Neural progenitor cell (in vitro differentiated cells): ENCODE data around the gene TRIM69. TPM values are rescaled to one million over a fixed set of nuclear protein-coding genes. Genes with fewer than 3 reads are reported as not detected.
"Not testable (repeated sequence)": the region's sequence is repeated elsewhere in the genome, so short reads cannot be mapped to it uniquely, and the experiment has no call there.

ENCODE experiments used
- DNase-seq: peaks from one replicate; pipeline ENCODE4 v3.0.0-alpha.2; 2016; ENCODE audit warnings: low spot score
- H2AFZ ChIP-seq: fragments of 200-600 bp; sonication (generic); replicated peaks from 2 replicates; pipeline ENCODE4 v1.6.1; 2016; ENCODE audit warnings: antibody characterized with exemption
- H3F3A ChIP-seq: fragments of 200-600 bp; sonication (generic); 2 replicates; pipeline ENCODE4 v1.6.1; 2016; ENCODE audit warnings: antibody characterized with exemption, low read depth
- H3K27ac ChIP-seq: fragments of 200-600 bp; sonication (generic); 2 replicates; pipeline ENCODE4 v1.5.1; 2016; ENCODE audit warnings: mild to moderate bottlenecking
- H3K27me3 ChIP-seq: fragments of 200-600 bp; sonication (generic); 2 replicates; pipeline ENCODE4 v1.6.1; 2016; ENCODE audit warnings: mild to moderate bottlenecking, moderate library complexity
- H3K36me3 ChIP-seq: fragments of 200-600 bp; sonication (generic); 2 replicates; pipeline ENCODE4 v1.5.1; 2016
- H3K4me1 ChIP-seq: fragments of 200-600 bp; sonication (generic); 2 replicates; pipeline ENCODE4 v1.6.1; 2016; ENCODE audit warnings: mixed run types
- H3K4me2 ChIP-seq: fragments of 200-600 bp; sonication (generic); 2 replicates; pipeline ENCODE4 v1.6.1; 2016
- H3K4me3 ChIP-seq: fragments of 200-600 bp; sonication (generic); 2 replicates; pipeline ENCODE4 v1.5.1; 2016
- H3K79me2 ChIP-seq: fragments of 200-600 bp; sonication (generic); 2 replicates; pipeline ENCODE4 v1.6.1; 2016; ENCODE audit warnings: low read depth
- H3K9ac ChIP-seq: fragments of 200-600 bp; sonication (generic); 2 replicates; pipeline ENCODE4 v1.6.1; 2016
- H3K9me3 ChIP-seq: fragments of 200-600 bp; sonication (generic); 2 replicates; pipeline ENCODE4 v1.5.1; 2016; ENCODE audit warnings: low read depth
- H4K20me1 ChIP-seq: fragments of 200-600 bp; sonication (generic); 2 replicates; pipeline ENCODE4 v1.6.1; 2016; ENCODE audit warnings: low read depth
- H3K27ac Mint-ChIP-seq: 3 replicates; pipeline ENCODE4 v1.8.0; 2021; ENCODE audit warnings: mixed read lengths
- H3K27me3 Mint-ChIP-seq: 2 replicates; pipeline ENCODE4 v1.8.0; 2022; ENCODE audit warnings: low read depth, mild to moderate bottlenecking, inconsistent platforms, moderate library complexity, mixed read lengths; ENCODE audit not compliant: insufficient read depth
- H3K36me3 Mint-ChIP-seq: 3 replicates; pipeline ENCODE4 v1.8.0; 2021; ENCODE audit warnings: mixed read lengths
- H3K4me1 Mint-ChIP-seq: 3 replicates; pipeline ENCODE4 v1.8.0; 2021; ENCODE audit warnings: mixed read lengths
- H3K4me3 Mint-ChIP-seq: 3 replicates; pipeline ENCODE4 v1.8.0; 2021; ENCODE audit warnings: mild to moderate bottlenecking, moderate library complexity, mixed read lengths
- H3K9me3 Mint-ChIP-seq: 3 replicates; pipeline ENCODE4 v1.8.0; 2020; ENCODE audit warnings: mixed read lengths
- CTCF ChIP-seq: fragments of 200-600 bp; sonication (generic); IDR thresholded peaks from 2 replicates; pipeline ENCODE4 v1.5.1; 2017; ENCODE audit warnings: antibody characterized with exemption, mild to moderate bottlenecking
- EZH2 ChIP-seq: fragments of 200-600 bp; sonication (generic); IDR thresholded peaks from 2 replicates; pipeline ENCODE4 v1.6.1; 2017; ENCODE audit warnings: antibody characterized with exemption, mild to moderate bottlenecking, moderate library complexity
- EZH2phosphoT487 ChIP-seq: fragments of 200-600 bp; sonication (generic); IDR thresholded peaks from 2 replicates; pipeline ENCODE4 v1.6.1; 2017; ENCODE audit warnings: antibody characterized with exemption
- total RNA-seq: library from RNA; depleted of rRNA; stranded (reverse); fragments of >200 nt; gene quantifications from 2 replicates; pipeline ENCODE4 v1.2.3, GENCODE V29; 2015; ENCODE audit warnings: low replicate concordance

Gene TRIM69
- total RNA-seq, 1 donor from 2014 or later: 0.51 TPM

GRCh38 chr15:44694416-44694815 lies 41.9 kb upstream of the TRIM69 start:
- H3F3A ChIP-seq: no peaks in the 10 kb centered on the region
- H3K27me3 ChIP-seq: no peaks in the 10 kb centered on the region
- no peaks in the 10 kb centered on the region for H3K79me2 ChIP-seq
- no peak overlapping the region for H3K27ac ChIP-seq
- H3K4me2 ChIP-seq: no peak overlapping the region
- no peaks in the 10 kb centered on the region for H3K36me3 Mint-ChIP-seq
- no peaks in the 10 kb centered on the region for H3K4me1 ChIP-seq
- TF ChIP-seq EZH2phosphoT487 (no peak), EZH2 (no peak), CTCF (no peak)
- no peaks in the 10 kb centered on the region for H4K20me1 ChIP-seq
- DNase-seq: no peak
- no peak overlapping the region for H2AFZ ChIP-seq
- peaks cover 2% of the 10 kb centered on the region for H3K27me3 Mint-ChIP-seq
- no peak overlapping the region for H3K4me3 Mint-ChIP-seq
- H3K9me3 ChIP-seq: no peaks in the 10 kb centered on the region
- H3K36me3 ChIP-seq: no peaks in the 10 kb centered on the region
- H3K4me1 Mint-ChIP-seq: no peaks in the 10 kb centered on the region
- H3K4me3 ChIP-seq: no peak overlapping the region
- H3K9me3 Mint-ChIP-seq: peaks cover 1% of the 10 kb centered on the region
- H3K9ac ChIP-seq: no peak overlapping the region
- H3K27ac Mint-ChIP-seq: no peak overlapping the region

- H3K36me3 Mint-ChIP-seq: no peaks in the 10 kb centered on the region
- no peak overlapping the region for H3K4me3 Mint-ChIP-seq
- DNase-seq: no peak
- H2AFZ ChIP-seq: peak overlapping the region; percentile 86
- no peaks in the 10 kb centered on the region for H3K4me1 Mint-ChIP-seq
- H3K9me3 ChIP-seq: no peaks in the 10 kb centered on the region
- no peak overlapping the region for H3K9ac ChIP-seq
- H3K4me2 ChIP-seq: no peak overlapping the region
- no peaks in the 10 kb centered on the region for H3K79me2 ChIP-seq
- no peak overlapping the region for H3K4me3 ChIP-seq
- no peaks in the 10 kb centered on the region for H3F3A ChIP-seq
- H3K27ac Mint-ChIP-seq: no peak overlapping the region
- H3K4me1 ChIP-seq: no peaks in the 10 kb centered on the region
- no peak overlapping the region for H3K27ac ChIP-seq
- peaks cover 2% of the 10 kb centered on the region for H3K27me3 Mint-ChIP-seq
- H3K27me3 ChIP-seq: no peaks in the 10 kb centered on the region
- H4K20me1 ChIP-seq: no peaks in the 10 kb centered on the region
- H3K9me3 Mint-ChIP-seq: peaks cover 7% of the 10 kb centered on the region
- no peak for TF ChIP-seq EZH2phosphoT487
- no peak for TF ChIP-seq EZH2
- TF ChIP-seq CTCF: no peak
- H3K36me3 ChIP-seq: no peaks in the 10 kb centered on the region
Observed at GRCh38 chr15:44695294-44695693, 41.0 kb upstream of the TRIM69 start.

DNA sequence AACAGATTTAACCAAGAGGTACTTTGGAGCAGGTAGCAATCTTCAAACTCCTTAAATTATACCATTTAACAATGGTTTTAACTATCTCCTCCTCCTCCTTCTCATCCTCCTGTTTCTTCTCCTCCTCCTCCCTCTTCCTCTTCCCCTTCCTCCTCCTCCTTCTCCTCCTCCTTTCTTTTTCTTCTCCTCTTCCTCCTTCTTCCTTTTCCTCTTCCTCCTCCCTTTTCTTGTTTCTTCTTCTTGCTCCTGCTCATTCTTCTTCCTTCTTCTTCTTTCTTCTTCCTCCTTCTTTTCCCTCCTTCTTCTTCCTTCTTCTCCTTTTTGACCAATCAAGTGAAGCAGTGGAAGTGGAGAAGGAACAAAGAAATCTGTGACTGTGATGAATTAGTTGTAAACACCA lies 39.3 kb upstream of the TRIM69 start:
- no peak for DNase-seq
- Mint-ChIP-seq H3K4me3 (no peak overlapping the region), H3K27me3 (peaks cover 2% of the 10 kb centered on the region), H3K27ac (no peak overlapping the region), H3K4me1 (no peaks in the 10 kb centered on the region), H3K36me3 (no peaks in the 10 kb centered on the region), H3K9me3 (peaks cover 17% of the 10 kb centered on the region)
- no peak overlapping the region for H3K27ac ChIP-seq
- H2AFZ ChIP-seq: peak overlapping the region; percentile 31
- H3K4me2 ChIP-seq: no peak overlapping the region
- no peak overlapping the region for H3K4me3 ChIP-seq
- no peaks in the 10 kb centered on the region for H3K79me2 ChIP-seq
- no peaks in the 10 kb centered on the region for H3K9me3 ChIP-seq
- H3K4me1 ChIP-seq: no peaks in the 10 kb centered on the region
- H4K20me1 ChIP-seq: no peaks in the 10 kb centered on the region
- no peak overlapping the region for H3K9ac ChIP-seq
- TF ChIP-seq EZH2: no peak
- TF ChIP-seq CTCF: no peak
- no peak for TF ChIP-seq EZH2phosphoT487
- no peaks in the 10 kb centered on the region for H3K36me3 ChIP-seq
- H3K27me3 ChIP-seq: no peaks in the 10 kb centered on the region
- H3F3A ChIP-seq: no peaks in the 10 kb centered on the region

DNA sequence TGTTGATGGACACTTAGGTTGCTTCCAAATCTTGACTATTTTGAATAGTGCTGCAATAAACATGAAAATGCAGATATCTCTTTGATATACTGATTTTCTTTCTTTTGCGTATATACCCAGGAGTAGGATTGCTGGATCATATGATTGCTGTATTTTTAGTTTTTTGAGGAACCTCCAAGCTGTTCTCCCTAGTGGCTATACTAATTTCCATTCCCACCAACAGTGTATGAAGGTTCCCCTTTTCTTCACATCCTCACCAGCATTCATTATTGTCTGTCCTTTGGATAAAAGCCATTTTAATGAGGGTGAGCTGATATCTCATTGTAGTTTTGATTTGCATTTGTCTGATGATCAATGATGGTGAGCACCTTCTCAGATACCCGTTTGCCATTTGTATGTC lies 37.7 kb upstream of the TRIM69 start:
- Histone ChIP-seq H3K4me2 (no peak overlapping the region), H3K9ac (no peak overlapping the region), H3K9me3 (no peaks in the 10 kb centered on the region), H3K4me3 (no peak overlapping the region), H3K4me1 (no peaks in the 10 kb centered on the region), H3F3A (no peaks in the 10 kb centered on the region), H3K36me3 (no peaks in the 10 kb centered on the region), H3K27me3 (no peaks in the 10 kb centered on the region), H3K79me2 (no peaks in the 10 kb centered on the region), H2AFZ (no peak overlapping the region), H3K27ac (no peak overlapping the region), H4K20me1 (no peaks in the 10 kb centered on the region)
- Mint-ChIP-seq H3K4me1 (no peaks in the 10 kb centered on the region), H3K4me3 (no peak overlapping the region), H3K27ac (no peak overlapping the region), H3K27me3 (peaks cover 2% of the 10 kb centered on the region), H3K36me3 (no peaks in the 10 kb centered on the region), H3K9me3 (peaks cover 31% of the 10 kb centered on the region)
- no peak for DNase-seq
- TF ChIP-seq CTCF: no peak
- no peak for TF ChIP-seq EZH2phosphoT487
- no peak for TF ChIP-seq EZH2

DNA sequence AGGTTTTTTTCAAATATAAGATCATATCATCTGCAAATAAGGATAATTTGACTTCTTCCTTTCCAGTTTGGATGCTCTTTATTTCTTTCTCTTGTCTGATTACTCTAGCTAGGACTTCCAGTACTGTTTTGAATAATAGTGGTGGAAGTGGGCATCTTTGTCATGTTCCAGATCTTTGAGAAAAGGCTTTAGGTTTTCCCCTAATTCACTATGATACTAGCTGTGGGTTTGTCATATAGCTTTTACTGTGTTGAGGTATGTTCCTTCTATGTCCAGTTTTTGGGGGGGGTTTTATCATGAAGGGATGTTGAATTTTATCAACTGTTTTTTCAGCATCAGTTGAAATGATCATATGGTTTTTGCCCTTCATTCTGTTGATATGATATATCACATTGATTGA lies 35.7 kb upstream of the TRIM69 start:
- not testable (repeated sequence) for H4K20me1 ChIP-seq, H3K27me3 Mint-ChIP-seq, H3K9me3 ChIP-seq, H3K79me2 ChIP-seq, H3F3A ChIP-seq, H3K27ac Mint-ChIP-seq, H3K4me1 ChIP-seq, H3K36me3 ChIP-seq, H3K27ac ChIP-seq, H3K9ac ChIP-seq, H3K27me3 ChIP-seq, H3K4me2 ChIP-seq, DNase-seq, H3K4me3 Mint-ChIP-seq, H3K4me3 ChIP-seq, H3K4me1 Mint-ChIP-seq, H3K36me3 Mint-ChIP-seq, H2AFZ ChIP-seq
- peaks cover 36% of the 10 kb centered on the region for H3K9me3 Mint-ChIP-seq
